ENCODE data around the gene ZNF487.
"Not testable (repeated sequence)": the region's sequence is repeated elsewhere in the genome, so short reads cannot be mapped to it uniquely, and the experiment has no call there.

Gene ZNF487

DNA sequence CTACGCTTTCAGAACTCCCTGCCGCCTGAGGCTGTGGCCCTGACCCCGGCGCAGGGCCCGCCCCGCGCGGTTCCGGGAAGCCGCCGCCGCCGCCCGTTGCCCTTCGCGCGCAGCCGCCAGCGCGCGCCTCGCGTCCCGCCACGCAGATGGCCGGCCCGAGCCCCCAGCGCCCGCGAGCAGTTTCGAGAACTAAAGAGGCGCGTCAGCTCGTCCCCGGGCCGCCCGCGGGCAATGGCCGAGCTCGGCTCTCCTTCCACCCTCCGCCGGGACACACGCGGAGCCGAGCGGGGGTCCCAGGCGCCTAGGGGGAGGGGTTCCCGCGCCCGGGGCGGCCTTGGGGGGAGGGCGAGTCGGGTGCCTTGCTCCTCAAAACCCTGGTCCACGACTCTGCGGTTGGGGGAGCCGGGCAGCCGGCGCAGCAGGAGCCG is 29.7 kb upstream of the ZNF487 start:
- peak; percentile 53 for DNase-seq

DNA sequence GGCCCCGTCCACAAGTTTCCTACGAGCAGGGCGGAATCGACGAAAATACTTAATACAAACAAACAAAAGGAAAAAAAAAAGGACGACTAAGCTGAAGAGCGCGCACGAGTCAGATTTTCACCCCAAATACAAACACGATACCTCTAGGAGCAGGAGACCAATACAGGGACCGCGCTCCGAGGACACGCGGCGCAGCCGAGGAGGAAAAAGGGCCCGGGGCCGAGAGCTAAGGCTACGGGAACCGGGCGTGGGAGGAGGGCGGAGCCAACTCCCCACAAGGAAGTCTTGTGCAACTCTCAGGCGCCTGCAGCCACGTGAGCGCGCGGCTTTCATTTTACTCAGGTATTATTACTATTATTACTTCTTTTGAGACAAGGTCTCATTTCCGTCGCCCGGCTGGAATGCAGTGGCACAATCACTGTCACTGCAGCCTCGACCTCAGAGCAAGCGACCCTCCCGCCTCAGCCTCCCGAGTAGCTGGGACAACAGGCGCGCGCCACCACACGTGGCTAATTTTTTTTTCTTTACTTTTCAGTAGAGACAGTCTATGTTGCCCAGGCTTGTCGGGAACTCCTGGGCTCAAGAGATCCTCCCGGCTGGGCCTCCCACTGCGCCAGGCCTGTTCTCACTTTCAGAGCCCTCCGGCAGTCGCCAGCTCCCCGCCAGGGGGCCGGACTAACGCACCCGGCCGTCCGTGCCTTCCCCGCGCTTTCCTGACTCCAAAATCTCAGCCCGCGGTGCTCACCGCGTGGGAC is 29.2 kb upstream of the ZNF487 start:
- peak; percentile 89 for DNase-seq

DNA sequence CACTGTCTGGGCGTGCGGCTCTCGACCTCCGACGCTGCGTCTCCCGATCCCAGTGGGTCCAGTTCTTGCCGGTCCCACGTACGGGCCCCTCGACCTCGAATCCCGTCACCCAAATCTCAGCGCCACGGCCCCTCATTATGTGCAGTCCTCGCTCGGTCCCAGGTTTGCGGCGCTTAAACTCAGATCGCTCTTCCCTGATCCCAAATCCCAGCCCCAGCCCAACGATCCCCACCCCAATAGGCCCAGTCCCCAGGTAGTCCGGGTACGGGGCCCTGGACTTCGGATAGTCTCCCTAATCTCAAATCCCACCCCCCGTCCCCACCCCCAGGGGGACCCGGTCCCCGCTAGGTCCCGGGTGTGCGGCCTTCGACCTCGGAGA is 28.6 kb upstream of the ZNF487 start:
- DNase-seq = no peak

DNA sequence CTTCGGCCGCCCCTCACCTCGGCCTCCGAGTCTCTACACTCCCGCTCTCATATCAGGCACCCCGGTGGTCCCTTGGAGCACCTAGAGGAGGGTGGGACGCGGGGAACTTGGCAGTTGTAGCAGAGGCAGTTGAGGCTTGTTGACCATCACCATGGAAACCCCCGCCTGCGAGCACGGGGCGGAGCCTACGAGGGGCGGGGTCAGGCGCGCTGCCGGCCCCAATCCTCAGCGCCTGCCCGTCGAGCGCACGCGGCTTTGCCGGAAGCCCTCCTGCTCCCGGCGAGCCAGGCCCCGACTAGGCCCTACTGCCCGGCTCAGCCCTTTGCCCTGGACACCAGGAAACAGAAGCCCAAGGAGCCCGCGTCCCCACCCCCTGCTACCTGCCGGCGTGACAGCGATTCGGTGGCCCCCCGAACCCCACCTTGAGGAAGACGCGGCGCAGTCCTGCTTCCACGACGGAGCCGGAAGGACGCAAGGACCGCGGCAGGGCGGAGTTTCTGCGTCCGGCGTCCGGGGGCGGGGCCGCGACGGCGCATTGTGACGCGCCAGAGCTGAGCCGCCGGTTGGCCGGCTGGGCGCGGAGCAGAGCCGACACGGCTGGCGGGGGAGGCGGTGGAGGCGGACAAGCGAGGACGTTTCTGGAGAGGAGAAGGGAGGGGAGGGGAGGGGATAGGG is 28.1 kb upstream of the ZNF487 start, which contains the start of gene HNRNPF:
HNRNPF (minus strand) TSS at position 477 of the 675 bp plus-strand sequence. CDS start 21,302 bp downstream, outside the sequence.
- peak; percentile 96 for DNase-seq

DNA sequence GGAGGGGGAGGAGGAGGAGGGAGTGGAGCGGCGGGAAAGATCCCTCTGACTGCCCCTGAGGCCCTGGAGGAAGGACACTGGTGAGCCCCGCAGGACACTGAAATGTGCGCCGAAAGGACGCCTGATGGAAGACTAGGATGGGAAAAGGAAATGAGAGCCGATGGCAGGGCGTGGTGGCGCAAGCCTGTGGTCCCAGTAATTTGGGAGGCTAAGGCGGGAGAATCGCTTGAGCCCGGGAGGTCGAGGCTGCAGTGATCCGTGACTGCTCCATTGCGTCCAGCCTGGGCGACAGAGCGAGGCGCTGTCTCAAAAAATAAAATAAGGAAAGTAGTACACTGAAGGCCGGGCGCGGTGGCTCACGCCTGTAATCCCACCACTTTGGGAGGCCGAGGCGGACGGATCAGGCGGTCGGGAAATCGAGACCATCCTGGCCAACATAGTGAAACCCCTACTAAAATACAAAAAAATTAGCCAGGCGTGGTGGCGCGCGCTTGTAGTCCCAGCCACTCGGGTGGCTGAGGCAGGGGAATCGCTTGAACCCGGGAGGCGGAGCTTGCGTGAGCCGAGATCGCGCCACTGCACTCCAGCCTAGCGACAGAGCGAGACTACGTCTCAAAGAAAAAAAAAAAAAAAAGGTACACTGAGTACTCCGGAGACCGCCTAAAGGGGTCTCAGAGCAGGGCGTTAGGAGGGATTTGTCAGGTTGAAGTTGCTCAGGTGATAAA is 27.4 kb upstream of the ZNF487 start:
- peak; percentile 62 for DNase-seq

DNA sequence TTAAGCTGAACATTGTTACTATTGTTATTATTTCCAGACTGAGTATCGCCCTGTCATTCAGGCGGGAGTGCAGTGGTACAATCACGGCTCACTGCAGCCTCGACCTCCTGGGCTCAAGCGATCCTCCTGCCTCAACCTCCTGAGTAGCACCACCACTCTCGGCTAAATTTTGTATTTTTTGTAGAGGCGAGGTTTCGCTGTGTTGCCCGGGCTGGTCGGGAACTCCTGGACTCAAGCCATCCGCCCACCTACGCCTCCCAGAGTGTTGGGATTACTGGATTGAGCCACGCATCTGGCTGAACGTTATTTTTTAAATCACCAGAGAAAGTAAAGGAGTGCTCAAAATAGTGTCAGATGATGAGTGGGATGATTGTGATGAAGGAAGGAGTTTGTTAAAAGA is 26.6 kb upstream of the ZNF487 start:
- DNase-seq = no peak

DNA sequence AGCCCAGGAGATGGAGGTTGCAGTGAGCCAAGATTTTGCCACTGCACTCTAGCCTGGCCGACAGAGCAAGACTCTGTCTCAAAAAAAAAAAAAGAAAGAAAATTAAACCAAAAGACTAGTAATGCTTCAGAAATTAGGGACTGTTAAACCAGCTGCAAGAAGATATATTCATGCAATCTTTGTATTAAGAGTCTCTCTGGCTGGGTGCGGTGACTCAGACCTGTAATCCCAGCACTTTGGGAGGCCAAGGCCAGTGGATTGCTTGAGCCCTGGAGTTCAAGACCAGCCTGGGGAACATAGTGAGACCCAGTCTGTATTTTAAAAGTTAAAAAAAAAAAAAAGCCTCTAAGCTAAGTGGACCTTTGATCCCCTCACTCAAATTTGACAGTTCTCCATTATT is 25.4 kb upstream of the ZNF487 start:
- DNase-seq = no peak

DNA sequence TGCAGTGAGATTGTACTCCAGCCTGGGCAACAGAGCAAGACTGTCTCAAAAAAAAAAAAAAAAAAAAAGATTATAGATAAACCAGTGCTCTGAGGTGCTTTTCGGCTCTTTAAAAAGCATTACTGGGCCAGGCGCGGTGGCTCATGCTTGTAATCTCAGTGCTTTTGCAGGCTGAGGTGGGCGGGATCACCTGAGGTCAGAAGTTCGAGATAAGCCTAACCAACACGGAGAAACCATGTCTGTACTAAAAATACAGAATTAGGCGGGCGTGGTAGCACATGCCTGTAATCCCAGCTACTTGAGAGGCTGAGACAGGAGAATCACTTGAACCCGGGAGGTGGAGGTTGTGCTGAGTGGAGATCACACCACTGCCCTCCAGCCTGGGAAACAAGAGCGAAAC is 21.4 kb upstream of the ZNF487 start:
- no peak for DNase-seq

DNA sequence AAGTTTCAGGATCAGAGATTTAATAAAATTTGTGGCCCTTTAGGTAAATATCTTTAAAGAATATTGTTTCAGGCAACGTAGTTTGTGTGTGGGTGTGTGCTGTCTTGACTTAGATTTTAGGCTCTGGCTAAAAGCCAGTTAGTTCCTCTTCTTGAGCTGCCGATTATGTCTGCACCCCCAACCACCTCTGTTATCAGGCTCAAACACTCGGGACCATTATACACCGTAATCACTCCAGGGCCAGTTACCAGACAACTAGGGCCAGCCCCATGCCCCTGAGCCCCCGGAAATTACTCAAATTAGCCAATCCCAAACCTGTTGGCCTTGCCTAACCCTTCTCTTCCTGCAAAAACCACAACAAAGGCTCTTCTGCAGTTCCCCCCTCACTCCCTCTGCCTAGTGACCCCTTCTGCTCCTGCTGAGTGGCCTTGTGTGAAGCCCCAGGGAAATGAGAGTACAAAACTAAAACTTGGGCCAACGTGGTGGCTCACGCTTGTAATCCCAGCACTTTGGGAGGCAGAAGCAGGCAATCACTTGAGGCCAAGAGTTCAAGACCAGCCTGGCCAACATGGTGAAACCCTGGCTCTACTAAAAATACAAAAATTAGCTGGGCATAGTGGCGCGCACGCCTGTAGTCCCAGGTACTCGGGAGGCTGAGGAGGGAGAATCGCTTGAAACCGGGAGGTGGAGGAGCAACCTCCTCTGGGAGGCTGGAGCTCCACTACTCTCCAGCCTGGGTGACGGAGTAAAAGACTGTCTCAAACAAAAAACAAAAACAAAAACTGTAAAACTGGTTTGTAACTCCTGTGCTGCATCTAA is 18.8 kb upstream of the ZNF487 start:
- peak; percentile 32 for DNase-seq

DNA sequence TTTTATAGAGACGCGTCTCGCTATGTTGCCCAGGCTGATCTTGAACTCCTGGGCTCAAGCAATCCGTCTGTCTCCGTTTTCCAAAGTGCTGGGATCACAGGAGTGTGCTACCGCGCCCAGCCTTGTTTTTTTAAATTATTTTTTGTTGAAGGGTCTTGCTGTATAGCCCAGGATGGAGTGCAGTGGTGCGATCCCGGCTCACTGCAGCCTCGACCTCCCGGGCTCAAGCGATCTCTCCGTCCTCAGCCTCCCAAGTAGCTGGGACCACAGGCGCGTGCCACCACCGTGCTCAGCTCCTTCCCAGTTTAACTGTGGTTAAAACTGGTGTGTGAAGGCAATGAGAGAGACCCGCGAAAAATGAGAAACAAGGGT is 16.9 kb upstream of the ZNF487 start:
- DNase-seq = no peak

DNA sequence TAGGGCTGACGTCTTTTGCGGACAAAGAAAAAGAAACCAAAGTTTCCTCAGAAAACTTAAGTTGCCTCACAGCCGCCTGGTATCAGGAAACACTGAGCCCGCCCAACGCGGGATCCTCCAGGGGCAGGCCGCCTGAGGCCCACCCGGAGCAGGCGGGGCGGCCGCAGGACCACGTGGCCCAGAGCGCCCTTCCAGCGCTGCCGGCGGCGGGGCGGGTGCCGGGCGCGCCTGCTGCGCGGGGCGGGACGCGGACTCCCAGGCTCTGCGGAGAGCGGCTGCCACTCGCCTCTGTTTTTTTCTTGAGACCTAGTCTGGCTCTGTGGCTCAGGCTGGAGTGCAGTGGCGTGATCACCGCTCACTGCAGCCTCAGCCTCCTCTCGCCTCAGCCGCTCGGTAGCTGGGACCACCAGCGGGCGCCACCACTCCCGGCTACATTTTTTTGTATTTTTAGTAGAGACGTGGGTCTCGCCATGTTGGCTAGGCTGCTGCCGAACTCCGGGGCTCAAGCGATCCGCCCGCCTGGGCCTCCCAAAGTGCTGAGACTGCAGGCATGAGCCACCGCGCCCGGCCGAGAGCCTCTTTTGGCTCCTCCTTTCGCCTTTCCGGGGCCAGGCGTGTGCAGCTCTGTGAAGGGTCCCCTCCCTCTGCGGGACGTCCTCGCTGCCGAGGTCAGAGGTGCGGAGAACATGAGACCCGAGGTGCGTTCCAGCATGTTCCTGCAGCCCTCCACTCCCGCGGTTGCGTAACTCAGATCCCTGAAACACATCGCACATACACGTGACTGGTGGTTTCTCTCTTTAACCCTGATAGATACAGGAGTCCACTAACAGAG is 16.3 kb upstream of the ZNF487 start:
- DNase-seq = peak; percentile 81

DNA sequence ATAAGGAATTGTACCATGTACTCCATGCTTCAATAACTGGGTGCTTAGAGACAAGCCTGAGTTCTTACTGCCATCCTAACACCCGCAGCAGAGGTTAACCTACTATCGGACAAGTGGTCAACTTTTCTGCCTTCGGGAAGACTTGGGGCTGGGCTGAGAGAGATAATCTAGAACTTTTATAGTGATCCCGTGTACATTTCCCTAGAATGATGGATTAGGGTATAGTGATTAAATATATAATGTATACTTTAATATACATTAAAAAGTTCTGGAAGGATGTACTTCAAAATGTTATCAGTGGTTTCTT is 15.8 kb upstream of the ZNF487 start:
- DNase-seq = no peak

DNA sequence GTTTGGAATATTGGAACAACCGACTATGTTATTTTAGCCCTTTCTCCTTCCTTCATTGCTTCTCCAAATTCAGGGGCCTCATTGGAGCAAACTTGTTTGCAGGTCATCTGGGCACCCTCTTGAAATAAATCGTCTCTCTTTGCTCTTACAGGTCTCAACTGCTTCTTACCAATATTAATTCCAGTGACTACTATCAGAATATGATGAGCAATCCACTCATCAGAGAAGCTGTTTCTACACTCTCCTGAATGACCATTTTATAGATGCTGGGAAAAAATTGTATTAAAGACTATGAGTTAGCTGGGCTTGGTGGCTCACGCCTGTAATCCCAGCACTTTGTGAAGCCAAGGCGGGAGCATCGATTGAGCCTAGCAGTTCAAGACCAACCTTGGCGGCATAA is 15.4 kb upstream of the ZNF487 start:
- no peak for DNase-seq

DNA sequence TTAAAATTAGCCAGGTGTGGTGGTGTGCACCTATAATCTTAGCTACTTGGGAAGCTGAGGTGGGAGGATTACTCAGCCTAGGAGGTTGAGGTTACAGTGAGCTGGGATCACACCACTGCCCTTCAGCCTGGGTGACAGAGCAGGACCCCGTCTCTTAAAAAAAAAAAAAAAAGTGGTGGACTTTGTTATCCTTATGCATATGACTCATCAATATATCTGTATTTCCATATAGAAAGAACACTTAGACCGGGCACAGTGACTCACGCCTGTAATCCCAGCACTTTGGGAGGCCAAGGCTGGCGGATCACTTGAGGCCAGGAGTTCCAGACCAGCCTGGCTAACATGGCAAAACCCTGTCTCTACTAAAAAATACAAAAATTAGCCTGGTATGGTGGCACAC is 15.0 kb upstream of the ZNF487 start:
- DNase-seq = not testable (repeated sequence)

DNA sequence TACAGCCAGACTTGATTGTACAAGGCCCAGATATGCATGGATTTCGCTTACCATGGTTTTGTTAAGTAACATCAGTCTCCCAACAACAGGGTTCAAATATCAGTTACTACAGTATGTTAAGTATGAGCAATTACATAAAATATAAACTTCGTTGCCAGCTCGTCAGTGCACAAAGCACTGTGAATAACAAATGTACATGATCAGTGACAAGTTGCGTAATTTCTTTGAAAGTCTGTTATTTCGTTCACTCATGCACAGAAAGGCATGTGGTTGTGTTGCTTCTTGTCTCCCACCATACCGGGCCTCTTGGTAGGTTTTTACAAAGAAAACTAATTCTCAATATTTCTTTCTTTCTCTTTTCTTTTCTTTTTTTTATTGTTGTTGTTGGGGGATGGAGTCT is 12.5 kb upstream of the ZNF487 start:
- DNase-seq = no peak

DNA sequence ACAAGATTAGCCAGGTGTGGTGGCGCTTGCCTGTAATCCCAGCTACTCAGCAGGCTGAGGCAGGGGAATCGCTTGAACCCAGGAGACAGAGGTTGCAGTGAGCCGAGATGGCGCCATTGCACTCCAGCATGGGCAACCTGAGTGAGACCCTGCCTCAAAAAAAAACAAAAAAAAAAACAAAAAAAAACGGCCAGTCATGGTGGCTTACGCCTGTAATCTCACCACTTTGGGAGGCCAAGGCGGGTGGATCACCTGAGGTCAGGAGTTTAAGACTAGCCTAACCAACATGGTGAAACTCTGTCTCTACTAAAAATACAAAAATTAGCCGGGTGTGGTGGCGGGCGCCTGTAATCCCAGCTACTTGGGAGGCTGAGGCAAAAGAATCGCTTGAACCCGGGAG is 10.4 kb upstream of the ZNF487 start:
- not testable (repeated sequence) for DNase-seq

DNA sequence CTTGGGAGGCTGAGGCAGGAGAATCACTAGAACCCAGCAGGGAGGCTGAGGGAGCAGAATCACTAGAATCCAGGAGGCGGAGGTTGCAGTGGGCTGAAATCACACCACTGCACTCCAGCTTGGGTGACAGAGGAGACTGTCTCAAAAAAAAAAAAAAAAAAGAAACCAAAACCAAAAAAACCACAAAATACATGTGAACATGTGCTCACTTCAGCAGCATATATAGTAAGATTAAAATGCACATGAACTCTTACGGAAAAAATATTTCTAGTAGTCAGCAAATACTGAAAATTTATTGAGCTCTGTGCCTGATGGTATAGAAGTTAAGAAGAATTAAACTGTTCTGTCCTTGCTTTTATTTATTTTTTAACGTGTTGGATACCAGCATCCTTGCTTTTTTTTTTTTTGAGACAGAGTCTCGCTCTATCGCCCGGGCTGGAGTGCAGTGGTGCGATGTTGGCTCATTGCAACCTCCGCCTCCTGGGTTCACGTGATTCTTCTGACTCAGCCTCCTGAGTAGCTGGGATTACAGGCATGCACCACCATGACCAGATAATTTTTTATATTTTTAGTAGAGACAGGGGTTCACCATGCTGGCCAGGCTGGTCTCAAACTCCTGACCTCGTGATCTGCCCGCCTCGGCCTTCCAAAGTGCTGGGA is 9.6 kb upstream of the ZNF487 start:
- peak; percentile 38 for DNase-seq

DNA sequence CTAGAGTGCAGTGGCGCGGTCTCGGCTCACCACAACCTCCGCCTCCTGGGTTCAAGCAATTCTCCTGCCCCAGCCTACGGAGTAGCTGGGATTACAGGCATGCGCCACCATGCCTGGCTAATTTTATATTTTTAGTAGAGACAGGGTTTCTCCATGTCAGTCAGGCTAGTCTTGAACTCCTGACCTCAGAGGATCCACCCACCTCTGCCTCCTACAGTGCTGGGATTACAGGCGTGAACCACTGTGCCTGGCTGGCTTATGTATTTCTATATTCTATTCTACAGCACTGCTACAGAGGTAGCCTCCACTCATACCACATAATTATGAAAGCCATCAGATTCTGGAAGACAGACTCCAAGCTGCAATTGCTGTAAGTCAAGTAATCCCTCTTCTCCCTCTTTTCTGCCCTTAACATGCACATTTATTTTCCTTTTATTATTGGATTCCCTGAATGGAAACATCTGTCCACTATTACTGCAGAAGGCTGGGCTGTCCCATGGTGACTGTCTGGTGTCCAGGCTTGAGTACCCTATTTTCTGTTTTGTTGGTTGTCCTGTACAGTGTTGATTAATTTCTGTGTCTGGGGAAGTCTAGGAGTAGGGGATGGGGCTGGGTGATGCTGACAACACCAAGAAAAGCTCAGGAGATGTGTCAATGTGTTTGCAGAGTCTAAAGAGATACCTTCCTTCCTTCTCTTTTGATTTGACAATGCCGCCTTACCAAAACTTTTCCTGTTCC is 5.8 kb upstream of the ZNF487 start:
- no peak for DNase-seq

DNA sequence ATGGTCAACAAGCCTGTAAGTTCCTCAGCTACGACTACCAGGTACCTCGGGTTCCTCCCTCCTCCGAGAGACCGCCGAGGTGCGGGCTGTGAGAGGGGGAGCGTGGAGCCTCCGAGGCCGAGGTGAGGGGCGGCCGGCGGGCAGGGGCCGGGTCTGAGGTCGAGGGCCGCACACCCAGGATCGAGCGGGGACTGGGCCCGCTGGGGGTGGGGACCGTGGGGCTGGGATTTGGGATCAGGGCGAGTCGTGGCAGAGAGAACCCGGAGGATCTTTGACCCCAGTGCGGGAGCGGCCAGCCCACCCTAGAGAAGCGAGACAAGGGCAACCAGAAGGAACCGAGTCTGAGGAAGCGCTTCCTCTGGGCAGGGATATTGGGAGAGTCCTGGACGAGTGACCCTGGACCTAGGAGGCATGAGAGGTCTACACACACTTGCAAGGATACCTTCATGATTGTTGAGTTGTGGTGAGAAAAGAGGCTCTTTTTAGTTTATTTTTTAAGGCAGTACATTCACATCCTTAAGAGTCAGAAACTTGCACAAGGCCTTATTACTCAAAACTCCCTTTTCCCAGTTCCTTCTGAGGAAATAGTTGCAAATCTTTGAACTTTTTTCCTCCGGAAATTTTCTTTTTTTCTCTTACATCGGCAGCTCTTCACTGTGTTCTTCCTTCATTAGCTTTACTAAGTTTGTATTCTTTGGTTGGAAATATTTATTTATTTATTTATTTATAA is 395 bp downstream of the ZNF487 start:
- DNase-seq = no peak

DNA sequence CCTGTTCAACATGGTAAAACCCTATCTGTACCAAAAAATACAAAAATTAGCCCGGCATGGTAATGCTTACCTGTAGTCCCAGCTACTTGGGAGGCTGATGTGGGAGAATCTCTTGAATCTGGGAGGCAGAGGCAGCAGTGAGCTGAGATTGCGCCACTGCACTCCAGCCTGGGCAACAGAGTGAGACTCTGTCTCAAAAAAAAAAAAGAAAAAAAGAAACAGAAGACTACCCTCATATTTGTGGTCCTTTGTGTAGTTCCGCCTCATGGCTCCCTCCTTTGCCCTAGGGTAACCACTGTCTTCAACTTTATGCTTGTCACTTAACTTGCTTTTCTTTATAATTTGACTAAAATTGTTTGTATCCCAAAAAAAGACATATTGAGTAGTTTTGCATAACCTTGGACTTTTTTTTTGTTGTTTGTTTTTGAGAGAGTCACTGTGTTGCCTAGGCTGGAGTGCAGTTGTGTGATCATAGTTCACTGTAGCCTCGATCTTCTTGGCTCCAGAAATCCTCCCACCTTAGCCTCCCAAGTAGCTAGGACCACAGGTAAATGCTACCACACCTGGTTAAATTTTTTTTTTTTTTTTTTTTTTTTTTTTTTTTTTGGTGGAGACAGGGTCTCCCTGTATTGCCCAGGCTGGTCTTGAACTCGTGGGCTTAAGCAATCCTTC is 3.7 kb downstream of the ZNF487 start:
- DNase-seq = no peak
